Measurements from ENCODE around the gene SRSF3.

Gene SRSF3

DNA sequence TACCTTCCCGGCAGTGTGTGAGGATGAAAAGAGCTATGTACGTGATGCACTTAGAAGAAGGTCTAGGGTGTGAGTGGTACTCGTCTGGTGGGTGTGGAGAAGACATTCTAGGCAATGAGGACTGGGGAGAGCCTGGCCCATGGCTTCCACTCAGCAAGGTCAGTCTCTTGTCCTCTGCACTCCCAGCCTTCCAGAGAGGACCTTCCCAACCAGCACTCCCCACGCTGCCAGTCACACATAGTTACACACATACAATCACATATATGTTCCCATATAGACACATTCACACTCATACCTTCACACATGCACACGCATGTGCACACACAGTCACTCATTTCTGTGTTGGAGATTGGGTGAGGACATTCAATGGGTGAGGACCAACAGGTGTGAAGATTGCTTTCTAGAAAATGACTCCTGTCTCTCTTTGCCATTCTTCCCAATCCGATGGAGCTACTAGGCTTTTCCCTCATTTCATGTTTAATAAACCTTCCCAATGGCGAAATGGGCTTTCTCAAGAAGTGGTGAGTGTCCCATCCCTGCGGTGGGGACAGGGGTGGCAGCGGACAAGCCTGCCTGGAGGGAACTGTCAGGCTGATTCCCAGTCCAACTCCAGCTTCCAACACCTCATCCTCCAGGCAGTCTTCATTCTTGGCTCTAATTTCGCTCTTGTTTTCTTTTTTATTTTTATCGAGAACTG is 30.4 kb downstream of the SRSF3 start:
- no peak for DNase-seq

DNA sequence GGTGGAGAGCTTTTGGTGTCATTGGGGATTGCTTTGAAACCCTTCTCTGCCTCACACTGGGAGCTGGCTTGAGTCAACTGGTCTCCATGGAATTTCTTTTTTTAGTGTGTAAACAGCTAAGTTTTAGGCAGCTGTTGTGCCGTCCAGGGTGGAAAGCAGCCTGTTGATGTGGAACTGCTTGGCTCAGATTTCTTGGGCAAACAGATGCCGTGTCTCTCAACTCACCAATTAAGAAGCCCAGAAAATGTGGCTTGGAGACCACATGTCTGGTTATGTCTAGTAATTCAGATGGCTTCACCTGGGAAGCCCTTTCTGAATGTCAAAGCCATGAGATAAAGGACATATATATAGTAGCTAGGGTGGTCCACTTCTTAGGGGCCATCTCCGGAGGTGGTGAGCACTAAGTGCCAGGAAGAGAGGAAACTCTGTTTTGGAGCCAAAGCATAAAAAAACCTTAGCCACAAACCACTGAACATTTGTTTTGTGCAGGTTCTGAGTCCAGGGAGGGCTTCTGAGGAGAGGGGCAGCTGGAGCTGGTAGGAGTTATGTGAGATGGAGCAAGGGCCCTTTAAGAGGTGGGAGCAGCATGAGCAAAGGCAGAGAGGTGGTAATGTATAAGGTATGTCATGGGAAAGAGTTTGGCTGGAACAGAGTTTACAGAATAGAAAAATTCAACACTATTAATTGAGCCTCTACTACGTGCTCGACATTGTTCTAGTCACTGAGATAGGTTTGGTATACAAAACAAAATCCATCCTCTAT is 31.2 kb downstream of the SRSF3 start:
- no peak for DNase-seq

DNA sequence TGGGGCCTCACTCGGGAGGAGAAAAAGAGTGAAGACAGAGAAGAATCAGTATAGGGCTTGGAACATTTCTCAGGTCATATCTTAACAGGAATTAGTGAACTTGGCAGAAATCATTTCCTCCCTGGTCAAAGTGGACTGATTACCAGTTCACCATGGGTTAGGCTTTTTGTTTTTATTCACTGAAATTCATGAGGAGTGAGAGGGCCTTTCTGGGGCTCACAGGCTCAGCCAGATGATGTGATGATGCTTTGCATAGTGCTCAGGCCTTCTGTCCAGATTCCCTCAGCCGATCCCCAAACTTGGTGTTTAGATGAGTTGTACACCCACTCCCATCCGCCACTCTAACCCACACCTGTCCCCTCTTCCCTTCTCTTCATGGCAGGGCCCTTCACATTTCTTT is 32.5 kb downstream of the SRSF3 start:
- DNase-seq: no peak

DNA sequence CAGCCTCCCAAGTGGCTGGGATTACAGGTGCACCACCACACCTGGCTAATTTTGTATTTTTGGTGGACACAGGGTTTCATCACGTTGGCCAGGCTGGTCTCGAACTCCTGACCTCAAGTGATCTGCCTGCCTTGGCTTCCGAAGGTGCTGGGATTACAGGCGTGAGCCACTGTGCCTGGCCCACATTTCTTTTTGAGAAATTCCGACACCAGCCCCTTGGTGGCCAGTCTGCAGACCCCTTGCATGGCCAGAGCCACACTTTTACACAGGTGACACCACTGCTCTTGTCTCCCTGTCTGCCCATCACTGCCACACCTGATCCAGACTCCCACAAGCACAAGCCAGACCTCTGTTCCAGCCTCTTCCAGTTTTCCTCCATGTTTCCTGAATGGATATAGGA is 33.0 kb downstream of the SRSF3 start:
- DNase-seq: no peak

DNA sequence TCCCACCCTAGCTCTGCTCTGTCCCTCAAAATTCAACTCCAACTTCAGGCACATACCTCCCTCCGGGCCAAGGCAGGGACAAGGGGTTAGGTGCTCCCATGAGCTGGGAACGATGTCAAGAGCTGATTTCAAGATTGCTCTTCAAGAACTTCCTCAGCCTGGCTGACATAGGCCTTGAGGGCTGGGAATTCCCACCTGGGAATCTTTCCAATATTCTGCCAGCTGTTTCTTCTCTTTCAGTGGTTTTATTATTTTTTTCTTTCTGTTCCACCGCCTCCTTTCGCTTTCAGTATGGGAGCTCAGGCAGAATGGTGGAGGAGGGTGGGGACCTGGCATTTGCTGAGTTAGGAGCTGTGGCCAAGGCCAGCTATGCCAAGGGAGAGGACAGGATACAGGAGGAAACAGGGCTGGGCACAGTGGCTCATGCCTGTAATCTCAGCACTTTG is 33.7 kb downstream of the SRSF3 start:
- no peak for DNase-seq

DNA sequence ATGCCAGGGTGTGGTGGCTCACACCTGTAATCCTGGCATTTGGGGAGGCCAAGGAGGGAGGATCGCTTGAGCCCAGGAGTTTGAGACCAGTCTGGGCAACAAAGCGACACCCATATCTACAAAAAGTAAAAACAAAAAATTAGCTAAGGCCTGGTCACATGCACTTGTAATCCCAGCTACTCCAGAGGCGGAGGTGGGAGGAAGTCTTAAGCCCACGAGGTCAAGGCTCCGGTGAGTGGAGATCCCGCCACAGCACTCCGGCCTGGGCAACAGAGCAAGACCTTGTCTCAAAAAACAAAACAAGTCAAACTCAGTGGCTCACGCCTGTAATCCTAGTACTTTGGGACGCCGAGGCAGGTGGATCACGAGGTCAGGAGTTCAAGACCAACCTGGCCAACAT is 35.6 kb downstream of the SRSF3 start:
- no peak for DNase-seq

DNA sequence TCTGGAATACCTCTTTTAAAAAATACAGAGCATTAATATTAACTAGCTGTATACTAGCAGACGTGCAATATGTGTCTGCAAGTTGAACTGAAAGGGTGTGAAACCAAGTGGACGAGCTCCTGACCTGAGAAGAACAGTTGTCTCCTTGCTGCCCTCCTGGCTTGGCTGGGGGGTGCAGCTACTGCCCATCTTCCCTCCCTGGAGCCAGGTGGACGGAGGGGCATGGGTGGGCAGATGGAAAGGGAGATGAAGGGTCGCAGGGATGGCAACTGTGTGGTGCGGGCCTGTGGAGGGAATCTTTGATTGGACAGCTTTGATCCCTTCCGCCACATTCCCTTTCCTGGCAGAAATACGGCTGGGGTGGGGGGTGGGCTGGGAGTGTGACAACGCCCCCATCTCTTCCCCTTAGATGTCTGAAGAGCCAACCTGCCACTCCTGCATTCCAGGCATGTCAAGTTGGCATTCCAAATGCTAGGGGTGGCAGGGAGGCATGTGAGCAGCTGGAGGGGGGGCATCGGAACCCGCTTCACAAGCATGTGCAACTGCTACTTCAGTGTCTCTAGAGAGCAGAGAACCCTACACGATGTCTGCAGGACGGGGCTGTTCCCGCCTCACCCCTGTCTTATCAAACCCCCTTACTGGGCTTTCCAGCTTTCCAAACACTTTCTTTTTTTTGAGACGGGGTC is 37.3 kb downstream of the SRSF3 start:
- DNase-seq: no peak

DNA sequence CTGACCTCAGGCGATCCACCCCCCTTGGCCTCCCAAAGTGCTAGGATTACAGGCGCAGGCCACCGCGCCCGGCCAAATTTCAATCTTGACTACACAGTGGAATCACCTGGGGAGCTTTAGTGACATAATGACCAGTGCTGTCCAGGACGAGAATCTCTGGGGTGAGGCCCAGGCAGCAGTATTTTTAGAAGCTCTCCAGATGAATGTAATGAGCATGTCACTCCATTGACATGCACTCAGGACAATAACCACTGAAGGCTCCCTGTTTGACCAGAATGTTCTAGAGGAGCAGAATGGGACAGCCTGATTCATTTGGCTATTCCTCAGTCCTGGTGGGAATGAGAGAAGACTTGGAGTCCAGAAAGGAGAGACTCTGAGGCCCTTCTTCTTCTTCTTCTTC is 39.2 kb downstream of the SRSF3 start:
- DNase-seq: no peak

DNA sequence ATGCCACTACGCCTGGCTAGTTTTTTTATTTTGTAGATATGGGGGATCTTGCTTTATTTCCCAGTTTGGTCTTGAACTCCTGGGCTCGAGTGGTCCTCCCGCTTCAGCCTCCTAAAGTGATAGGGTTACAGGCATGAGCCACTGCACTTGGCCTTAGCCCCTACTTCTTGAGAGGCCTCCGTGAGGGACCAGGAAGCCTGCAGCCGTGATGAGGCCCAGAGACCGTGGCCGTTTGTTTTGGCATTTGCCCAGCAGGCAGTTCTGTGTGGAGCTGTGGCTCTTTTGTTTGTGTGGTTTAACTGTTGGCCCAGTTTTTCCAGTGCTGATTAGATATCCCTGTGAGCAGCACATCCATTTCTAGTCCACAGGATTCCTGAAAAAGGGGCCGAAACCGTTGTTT is 39.8 kb downstream of the SRSF3 start:
- DNase-seq: no peak

DNA sequence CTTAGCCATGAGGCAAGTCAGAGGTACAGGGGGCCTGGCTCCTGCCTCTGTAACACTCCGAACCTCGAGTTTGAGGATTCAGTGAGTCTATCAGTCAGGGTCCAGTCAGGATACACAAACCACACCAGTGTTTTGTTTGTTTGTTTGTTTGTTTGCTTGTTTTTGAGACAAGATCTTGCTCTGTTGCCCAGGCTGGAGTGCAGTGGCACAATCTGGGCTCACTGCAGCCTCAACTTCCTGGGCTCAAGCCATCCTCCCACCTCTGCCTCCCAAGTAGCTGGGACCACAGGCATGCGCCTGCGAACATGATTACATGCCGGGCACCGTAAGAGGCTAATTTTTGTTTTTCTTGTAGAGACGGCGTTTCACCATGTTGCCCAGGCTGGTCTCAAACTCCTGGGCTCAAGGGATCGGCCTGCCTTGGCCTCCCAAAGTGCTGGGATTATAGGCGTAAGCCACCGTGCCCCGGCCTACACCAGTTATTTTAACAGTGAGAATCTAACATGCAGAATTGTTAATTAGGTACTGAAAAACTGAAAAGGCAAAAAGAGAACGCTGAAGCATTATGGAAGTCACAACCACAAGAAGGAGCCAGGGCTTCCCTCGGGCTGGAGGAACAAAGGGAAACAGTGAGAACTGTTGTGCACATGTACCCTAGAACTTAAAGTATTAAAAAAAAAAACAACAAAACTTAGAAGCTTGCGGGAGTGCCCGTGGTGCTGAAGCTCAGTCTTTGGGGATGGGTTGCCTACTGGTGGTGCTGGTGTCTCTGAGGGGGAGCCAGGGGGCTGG is 40.4 kb downstream of the SRSF3 start:
- no peak for DNase-seq

DNA sequence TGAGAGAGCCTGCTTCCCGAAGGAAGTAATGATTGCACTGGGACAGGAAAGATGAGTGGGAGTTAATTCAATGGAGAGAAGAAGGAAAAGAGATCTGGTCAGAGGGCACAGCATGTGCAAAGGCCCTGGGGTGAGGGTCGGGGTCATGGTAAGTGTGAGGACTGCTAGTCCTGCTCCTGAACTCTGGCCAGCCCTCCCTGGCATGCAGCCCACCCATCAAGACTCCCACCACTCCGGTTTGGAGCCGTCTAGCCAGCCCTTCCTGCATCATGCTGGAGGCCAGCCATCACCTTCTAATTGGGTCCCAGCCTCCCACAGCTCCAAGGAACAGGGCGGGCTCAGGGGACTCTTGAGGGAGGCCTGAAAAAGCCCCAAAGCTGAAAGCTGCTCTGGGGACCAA is 42.1 kb downstream of the SRSF3 start:
- no peak for DNase-seq

DNA sequence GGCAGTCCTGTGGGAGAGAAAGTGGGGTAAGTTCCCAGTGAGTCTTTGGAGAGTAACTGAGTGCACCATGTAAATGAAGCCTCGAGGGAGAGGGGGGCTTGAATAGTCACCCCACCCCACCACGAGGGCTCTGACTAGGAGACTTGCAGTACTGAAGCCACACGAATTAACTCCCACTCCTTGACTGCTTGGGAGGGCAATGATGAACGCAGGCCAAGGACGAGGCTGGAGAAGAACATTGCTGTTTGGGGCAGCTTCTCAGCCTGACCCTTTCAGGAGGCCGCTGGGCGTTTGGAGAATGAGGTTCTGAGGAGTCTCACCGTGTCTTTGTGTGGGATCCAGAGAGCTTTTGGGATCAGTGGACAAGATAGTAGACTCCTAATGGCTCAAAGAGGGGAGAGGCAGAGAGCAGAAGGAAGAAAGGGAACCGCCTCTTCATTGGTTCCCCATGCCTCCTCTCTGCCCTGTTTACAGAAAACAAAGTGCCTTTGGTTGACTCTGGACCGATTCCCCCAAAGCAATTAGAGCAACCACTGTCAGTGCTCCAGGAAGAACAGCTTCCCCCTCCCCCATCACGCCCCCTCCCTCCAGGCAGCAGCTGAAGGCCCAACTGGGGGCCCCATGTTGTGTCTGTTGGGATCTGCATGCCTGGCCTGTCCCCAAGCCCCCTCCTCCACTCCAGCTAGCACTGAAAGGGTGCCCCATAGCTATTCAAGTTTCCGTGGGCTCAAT is 42.7 kb downstream of the SRSF3 start:
- DNase-seq: no peak

DNA sequence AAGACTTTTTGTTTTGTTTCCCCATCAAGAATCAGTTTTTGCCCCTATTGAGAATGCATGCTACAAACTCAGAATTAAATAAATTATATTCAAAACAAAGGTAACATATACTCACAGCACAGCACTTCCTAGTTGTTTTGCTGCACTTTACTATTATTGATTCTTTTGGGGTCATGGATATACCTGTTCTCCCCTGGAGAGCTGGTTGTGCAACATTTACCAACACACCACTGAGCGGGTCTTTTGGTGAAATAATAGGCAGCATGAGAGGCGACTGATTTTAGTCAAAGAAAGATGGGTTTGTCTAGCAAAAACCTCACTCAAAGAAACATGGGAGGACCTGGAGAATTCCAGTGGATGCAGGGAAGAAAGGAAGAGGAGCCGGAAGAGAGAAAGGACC is 44.4 kb downstream of the SRSF3 start:
- no peak for DNase-seq

DNA sequence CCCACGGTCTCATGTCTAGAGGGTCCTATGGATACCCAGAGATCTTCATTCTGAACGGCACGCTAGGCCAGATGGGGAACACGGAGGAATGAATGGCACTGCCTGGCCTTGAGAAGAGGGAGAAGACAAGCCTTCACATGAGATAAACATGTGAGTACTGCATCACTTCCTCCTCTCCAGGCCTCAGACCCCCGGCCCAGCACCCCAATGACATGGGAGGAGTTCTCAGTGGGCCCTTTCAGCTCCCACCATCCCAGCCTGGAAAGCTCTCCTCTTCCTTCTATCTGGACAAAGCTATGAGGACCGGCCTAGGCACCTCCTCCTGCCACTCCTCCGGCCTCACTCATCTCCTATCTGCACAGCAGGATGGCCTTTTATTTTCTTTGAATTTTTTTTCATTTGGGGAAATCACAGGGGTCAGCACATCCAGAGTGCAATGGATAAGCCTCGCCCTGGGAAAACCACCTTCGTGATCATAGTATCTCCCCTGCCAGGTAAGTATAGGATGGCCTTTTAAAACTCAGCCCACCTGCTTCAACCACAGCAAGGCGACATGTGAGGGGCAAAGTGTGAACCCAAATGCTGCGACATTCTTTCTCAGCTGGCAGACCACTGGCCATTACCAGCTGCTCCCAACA is 45.1 kb downstream of the SRSF3 start:
- DNase-seq: no peak

DNA sequence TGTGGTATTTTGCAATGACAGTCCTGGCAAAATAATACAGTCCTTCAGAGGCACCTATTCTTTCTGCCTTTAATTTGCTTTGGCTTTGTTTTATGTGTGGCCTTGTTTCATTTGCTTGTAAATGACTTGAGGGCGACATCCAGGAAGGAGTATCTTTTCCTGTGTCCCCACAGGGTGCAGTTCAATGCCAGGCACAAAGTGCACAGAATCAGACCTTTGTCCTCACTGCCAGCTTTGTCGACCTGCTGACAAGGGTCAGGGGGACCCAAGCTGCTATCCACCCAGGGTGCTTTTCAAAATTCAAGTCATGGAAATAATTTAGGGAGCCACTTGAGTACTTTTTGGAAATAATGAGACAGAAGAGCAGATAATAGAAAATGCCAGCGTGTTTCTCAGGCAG is 47.4 kb downstream of the SRSF3 start:
- no peak for DNase-seq

DNA sequence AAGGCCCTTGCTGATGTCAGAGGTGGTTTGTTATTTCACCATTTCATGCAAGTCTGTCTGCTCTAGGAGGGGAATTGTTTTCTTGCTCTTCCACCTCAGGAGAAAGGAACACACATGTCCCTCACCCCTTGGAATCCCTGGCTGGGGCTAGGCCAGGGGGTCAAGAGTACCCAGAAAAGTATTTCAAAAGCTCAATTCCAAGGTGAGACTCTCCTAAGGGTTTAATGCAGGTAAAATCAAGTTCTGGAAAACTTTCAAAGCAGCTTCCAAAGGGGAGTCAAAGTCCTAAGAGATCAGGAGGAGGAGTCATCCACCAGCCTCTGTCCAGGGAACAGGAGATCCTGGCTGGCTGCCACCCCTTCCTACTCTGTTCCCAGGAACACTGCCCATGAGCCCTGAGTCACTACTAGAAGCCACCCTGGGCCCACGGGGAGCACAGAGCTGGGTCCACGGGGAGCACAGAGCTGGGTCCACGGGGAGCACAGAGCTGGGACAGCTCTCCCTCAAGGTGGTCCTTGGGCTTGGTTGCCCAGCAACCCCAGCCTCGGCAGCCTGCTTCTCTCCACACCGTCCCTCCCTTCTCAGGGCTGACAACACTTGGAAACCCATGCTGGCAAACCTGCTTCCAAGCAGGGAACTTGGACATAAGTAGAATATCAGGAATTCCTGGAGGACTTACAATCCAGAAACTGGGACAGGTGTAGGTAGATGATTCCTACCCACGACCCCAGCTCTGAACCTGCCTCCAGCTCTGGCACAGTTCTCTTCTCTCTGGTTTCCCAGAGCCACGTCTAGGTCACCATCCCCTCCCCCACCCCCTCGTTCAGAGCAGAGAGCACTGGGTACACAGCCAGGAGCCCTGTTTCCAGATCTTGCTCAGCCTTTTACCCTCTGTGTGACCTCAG is 49.0 kb downstream of the SRSF3 start:
- no peak for DNase-seq

DNA sequence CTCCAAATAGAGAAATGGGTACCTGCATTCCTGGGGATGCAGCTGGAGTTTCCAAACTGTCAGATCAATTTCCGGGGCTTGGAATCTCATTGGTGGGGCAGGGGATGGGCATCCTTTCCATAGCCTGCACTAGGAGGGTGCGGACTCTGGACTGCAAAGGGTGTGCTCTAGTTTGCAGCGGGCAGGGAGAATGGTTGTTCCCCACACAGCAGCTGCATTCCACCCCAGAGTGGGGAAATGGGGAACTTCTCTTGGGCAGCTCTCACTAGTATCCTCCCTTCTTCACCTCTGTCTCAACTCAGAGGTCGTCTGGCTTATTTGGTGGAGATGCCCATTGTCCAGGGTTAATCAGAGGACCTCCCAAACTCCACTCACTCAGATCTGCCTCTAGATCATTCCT is 49.8 kb downstream of the SRSF3 start:
- DNase-seq: no peak

DNA sequence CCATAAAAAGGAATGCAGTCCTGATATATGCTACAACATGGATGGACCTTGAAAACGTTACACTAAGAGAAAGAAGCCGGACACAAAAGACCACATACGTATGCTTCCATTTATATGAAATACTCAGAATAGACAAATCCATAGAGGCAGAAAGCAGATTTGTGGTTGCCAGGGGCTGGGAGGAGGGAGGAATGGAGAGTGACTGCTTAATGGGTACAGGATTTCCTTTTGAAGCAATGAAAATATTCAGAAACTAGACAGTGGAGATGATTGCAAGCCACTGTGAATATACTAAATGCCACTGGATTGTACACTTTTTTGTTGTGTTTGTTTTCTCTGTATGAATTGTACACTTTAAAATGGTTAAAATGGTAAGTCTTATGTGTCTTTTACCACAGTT is 54.9 kb downstream of the SRSF3 start:
- DNase-seq: no peak

DNA sequence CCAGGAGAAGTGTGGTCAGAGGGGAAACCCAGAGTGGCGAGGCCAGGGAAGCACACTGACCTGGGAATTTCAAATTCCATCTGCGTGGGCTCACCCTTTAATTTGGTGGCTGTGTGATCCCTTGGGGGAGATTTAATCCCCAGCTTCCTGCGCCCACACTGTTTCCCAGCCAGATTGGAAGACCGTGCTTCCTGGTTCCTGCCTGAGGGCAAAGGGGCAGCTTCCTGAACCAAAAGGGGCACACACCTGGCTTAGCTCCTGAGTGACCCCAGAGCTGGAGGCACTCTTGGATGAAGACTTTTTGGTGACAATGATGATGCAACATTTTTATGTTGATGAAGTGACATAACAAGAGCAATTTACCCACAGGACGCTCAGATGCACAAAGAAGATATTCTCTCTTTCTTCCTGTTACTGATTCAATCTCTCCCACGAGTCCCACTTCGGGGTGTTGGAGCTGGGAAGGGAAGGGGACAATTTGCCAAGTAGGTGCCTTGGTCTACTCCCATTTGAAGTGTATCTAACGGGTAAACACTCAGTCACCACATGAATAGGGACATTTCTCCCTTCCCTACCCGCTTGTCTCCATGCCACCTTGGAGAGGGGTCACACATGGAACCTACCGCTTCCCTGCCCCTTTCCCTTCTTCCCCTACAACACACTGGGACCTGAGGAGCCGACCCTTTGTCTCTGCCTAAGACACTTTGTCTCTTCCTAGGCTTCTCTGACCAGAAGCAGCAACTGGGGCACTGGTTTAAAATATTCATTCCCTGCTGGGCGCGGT is 55.7 kb downstream of the SRSF3 start:
- DNase-seq: no peak

DNA sequence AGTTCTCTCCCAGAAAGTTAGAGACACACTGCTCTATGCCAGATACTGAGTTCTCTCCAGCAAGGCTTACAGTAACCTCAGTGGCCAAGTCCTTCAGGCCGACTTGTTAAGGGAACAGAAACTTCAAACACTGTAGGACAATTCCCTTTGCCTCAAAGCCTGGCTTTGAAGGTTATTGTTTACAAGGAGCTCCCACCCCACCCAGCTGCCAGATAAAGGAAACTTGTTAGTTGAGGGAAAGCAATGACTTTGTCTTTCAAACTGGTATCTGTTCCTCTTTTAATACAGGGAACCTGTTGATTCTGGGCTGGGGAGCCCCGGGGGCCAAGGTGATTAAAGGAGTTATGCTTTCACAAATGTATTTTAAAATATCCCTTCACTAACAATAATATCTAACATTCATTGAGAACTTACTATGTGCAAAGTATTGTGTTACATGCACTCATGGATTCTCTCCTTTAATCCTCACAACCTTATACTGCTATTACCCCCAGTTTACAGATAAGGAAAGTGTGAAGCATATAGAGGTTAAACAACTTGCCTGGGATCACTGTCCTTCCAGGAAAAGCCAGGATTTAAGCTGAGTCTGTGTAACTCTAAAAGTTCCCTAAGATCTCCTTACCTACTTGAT is 56.8 kb downstream of the SRSF3 start:
- DNase-seq: peak; percentile 8

Measured in CD4-positive, alpha-beta T cell treated with Interleukin-12 subunit alpha and Interleukin-12 subunit beta, for 1 hour (primary cell).